SJSA1 (cell line): ENCODE data around the gene VAC14. TPM values are rescaled to one million over a fixed set of nuclear protein-coding genes. Genes with fewer than 3 reads are reported as not detected.
"Not testable (repeated sequence)": the region's sequence is repeated elsewhere in the genome, so short reads cannot be mapped to it uniquely, and the experiment has no call there.

ENCODE experiments used
- DNase-seq, 2 experiments: peaks; one replicate each; pipeline ENCODE4 v3.0.0-alpha.2; 2015 to 2020; ENCODE audit warnings: low spot score in 2 of 2, low read depth in 1 of 2
- H3K27ac ChIP-seq: fragments of 250-450 bp; sonication (Bioruptor Pico); 2 replicates; pipeline ENCODE4 v1.5.1; 2020; ENCODE audit warnings: mild to moderate bottlenecking, moderate library complexity
- H3K27me3 ChIP-seq: fragments of 250-450 bp; sonication (Bioruptor Pico); replicated peaks from 2 replicates; pipeline ENCODE4 v1.5.1; 2020; ENCODE audit warnings: mild to moderate bottlenecking, moderate library complexity
- H3K36me3 ChIP-seq: fragments of 250-450 bp; sonication (Bioruptor Pico); 2 replicates; pipeline ENCODE4 v1.5.1; 2020; ENCODE audit warnings: mild to moderate bottlenecking
- H3K4me1 ChIP-seq: fragments of 250-450 bp; sonication (Bioruptor Pico); replicated peaks from 2 replicates; pipeline ENCODE4 v1.6.1; 2021; ENCODE audit warnings: mild to moderate bottlenecking
- H3K4me3 ChIP-seq: fragments of 250-450 bp; sonication (Bioruptor Pico); 2 replicates; pipeline ENCODE4 v1.5.1; 2020; ENCODE audit warnings: mild to moderate bottlenecking
- H3K9me3 ChIP-seq: fragments of 250-450 bp; sonication (Bioruptor Pico); replicated peaks from 2 replicates; pipeline ENCODE4 v1.5.1; 2020; ENCODE audit warnings: mild to moderate bottlenecking
- total RNA-seq: library from RNA; depleted of rRNA; stranded (reverse); fragments of >200 nt; shearing (Covaris generic); gene quantifications from 2 replicates; pipeline ENCODE4 v1.2.3, GENCODE V29; 2014

The VAC14 gene
- total RNA-seq, 1 experiment from 2014 or later, result 46.7 TPM

GRCh38 chr16:70749681-70750601 lies 51.0 kb downstream of the VAC14 start:
- H3K36me3 ChIP-seq, result peaks cover 25% of the 10 kb centered on the region
- H3K4me1 ChIP-seq, result peaks cover 48% of the 10 kb centered on the region
- no peak overlapping the region for H3K4me3 ChIP-seq
- no peaks in the 10 kb centered on the region for H3K9me3 ChIP-seq
- no peaks in the 10 kb centered on the region for H3K27me3 ChIP-seq
- DNase-seq, result no peak
- H3K27ac ChIP-seq, result no peak overlapping the region

GRCh38 chr16:70749006-70749678 lies 51.8 kb downstream of the VAC14 start:
- Histone ChIP-seq H3K9me3 (no peaks in the 10 kb centered on the region), H3K36me3 (peaks cover 33% of the 10 kb centered on the region), H3K27ac (no peak overlapping the region), H3K4me1 (peaks cover 48% of the 10 kb centered on the region), H3K27me3 (no peaks in the 10 kb centered on the region), H3K4me3 (no peak overlapping the region)
- no peak for DNase-seq

- Histone ChIP-seq H3K27ac (no peak overlapping the region), H3K27me3 (no peaks in the 10 kb centered on the region), H3K9me3 (no peaks in the 10 kb centered on the region), H3K4me3 (no peak overlapping the region), H3K4me1 (peaks cover 48% of the 10 kb centered on the region), H3K36me3 (peaks cover 40% of the 10 kb centered on the region)
- DNase-seq, result no peak
Measured at GRCh38 chr16:70747703-70748631, 53.0 kb downstream of the VAC14 start.

GRCh38 chr16:70746708-70747424 lies 54.1 kb downstream of the VAC14 start:
- peak overlapping the region; percentile 89 for H3K27ac ChIP-seq
- H3K9me3 ChIP-seq, result no peaks in the 10 kb centered on the region
- no peak overlapping the region for H3K4me3 ChIP-seq
- DNase-seq, result peak; percentile 79 to 88
- H3K36me3 ChIP-seq, result peaks cover 46% of the 10 kb centered on the region
- H3K27me3 ChIP-seq, result no peaks in the 10 kb centered on the region
- peaks cover 48% of the 10 kb centered on the region for H3K4me1 ChIP-seq

DNA sequence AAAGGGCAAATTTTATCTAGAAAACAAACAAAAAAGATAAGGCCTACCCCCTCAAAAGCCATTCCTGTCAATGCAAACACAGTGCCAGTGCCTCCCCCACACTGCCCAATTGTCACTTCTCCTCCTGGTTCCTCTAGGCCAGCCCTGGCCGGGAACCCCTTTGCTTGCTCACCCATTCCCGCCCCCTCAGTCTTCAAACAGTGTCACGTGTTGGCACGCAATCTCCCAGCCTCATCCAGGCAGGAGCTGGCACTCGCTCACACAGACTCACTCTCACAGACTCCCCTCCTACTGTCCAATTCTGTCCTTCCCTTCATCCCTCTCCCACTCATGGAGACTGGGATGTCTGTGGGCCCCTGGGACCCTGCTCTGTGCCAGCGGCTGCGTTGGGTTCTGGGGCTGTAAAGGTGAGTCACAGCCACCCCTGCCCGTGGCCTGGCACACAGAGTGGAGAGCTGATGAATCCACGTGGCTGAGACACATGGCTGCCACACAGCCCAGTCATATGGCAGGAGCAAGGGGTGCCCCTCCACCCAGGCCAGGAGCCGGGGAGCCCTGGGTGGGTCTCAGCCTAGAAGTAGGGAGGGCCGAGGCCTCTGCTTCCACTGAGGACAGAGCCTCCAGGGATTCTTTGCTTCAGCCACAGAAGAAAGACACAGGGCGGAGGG lies 54.8 kb downstream of the VAC14 start:
- peak; percentile 70 to 79 for DNase-seq
- Histone ChIP-seq H3K4me3 (no peak overlapping the region), H3K36me3 (peaks cover 53% of the 10 kb centered on the region), H3K4me1 (peaks cover 44% of the 10 kb centered on the region), H3K27me3 (no peaks in the 10 kb centered on the region), H3K9me3 (no peaks in the 10 kb centered on the region), H3K27ac (peak overlapping the region; percentile 89)

- no peak for DNase-seq
- Histone ChIP-seq H3K27ac (peak overlapping the region; percentile 89), H3K9me3 (no peaks in the 10 kb centered on the region), H3K4me3 (no peak overlapping the region), H3K36me3 (peaks cover 56% of the 10 kb centered on the region), H3K4me1 (peaks cover 43% of the 10 kb centered on the region), H3K27me3 (no peaks in the 10 kb centered on the region)
Measured at GRCh38 chr16:70745536-70746025, 55.4 kb downstream of the VAC14 start.

- Histone ChIP-seq H3K36me3 (peaks cover 54% of the 10 kb centered on the region), H3K9me3 (no peaks in the 10 kb centered on the region), H3K27ac (no peak overlapping the region), H3K4me3 (no peak overlapping the region), H3K4me1 (peaks cover 40% of the 10 kb centered on the region), H3K27me3 (no peaks in the 10 kb centered on the region)
- DNase-seq, result no peak
Measured at GRCh38 chr16:70744366-70744765, 56.6 kb downstream of the VAC14 start.

GRCh38 chr16:70743791-70744190 lies 57.2 kb downstream of the VAC14 start:
- Histone ChIP-seq H3K27ac (no peak overlapping the region), H3K9me3 (no peaks in the 10 kb centered on the region), H3K4me1 (peaks cover 40% of the 10 kb centered on the region), H3K36me3 (peaks cover 54% of the 10 kb centered on the region), H3K27me3 (no peaks in the 10 kb centered on the region), H3K4me3 (no peak overlapping the region)
- no peak for DNase-seq

GRCh38 chr16:70742967-70743366 lies 58.0 kb downstream of the VAC14 start:
- not testable (repeated sequence) for H3K9me3 ChIP-seq, H3K4me3 ChIP-seq, H3K27ac ChIP-seq, H3K27me3 ChIP-seq, DNase-seq
- H3K36me3 ChIP-seq, result peaks cover 55% of the 10 kb centered on the region
- H3K4me1 ChIP-seq, result peaks cover 39% of the 10 kb centered on the region

- DNase-seq, result no peak
- peaks cover 34% of the 10 kb centered on the region for H3K4me1 ChIP-seq
- H3K4me3 ChIP-seq, result no peak overlapping the region
- peaks cover 53% of the 10 kb centered on the region for H3K36me3 ChIP-seq
- no peaks in the 10 kb centered on the region for H3K9me3 ChIP-seq
- H3K27me3 ChIP-seq, result no peaks in the 10 kb centered on the region
- no peak overlapping the region for H3K27ac ChIP-seq
Measured at GRCh38 chr16:70741783-70742125, 59.2 kb downstream of the VAC14 start.

DNA sequence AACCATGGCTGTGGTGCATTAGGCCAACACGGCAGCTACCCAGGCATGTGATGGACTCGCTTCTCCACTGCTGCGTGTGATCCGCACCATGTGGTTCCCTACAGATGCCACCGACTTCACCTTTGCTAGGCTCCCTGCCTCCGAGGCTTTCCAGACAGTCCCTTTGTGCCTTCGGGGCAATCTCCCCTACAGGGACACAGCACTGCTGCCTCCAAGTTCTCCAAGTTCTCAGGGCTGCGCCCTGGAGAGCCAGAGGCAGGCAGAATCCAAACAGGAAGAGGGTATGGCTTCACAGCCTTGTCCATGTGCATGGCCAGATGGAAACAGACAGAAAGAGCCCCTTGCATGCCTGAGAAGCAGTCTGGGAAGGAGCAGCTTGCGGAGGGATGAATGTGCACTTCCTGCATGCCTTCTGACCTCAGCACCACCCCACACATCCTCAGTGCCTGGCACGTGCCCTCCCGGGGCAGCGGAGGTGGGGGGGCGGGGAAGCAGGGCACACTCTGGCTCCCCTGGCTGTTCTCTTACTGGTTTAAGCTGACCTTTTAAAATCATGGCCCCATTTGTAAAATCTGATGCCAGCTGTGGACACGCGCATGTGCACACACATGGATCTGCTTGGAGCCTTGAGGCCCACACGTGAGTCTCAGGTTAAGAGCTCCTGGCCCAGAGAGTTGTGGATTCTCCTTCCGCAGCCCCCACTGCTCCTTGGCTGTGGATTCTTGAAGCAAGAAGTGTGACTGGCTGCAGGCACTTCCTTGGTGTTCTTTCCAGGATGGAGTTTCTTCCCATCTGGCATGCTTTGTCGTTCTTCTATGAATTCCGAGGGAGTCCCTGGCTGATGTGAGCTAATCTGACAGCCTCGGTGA lies 59.8 kb downstream of the VAC14 start:
- no peaks in the 10 kb centered on the region for H3K9me3 ChIP-seq
- H3K27ac ChIP-seq, result no peak overlapping the region
- no peaks in the 10 kb centered on the region for H3K27me3 ChIP-seq
- H3K4me1 ChIP-seq, result peaks cover 28% of the 10 kb centered on the region
- peaks cover 49% of the 10 kb centered on the region for H3K36me3 ChIP-seq
- no peak overlapping the region for H3K4me3 ChIP-seq
- DNase-seq, result no peak
